GDM1 (cell line): ENCODE data around the gene WDR37.
"Not testable (repeated sequence)": the region's sequence is repeated elsewhere in the genome, so short reads cannot be mapped to it uniquely, and the experiment has no call there.

ENCODE experiments used
- DNase-seq: peaks from one replicate; lab custom pipeline; 2025; lab: John Stamatoyannopoulos, UW

WDR37 gene

GRCh38 chr10:1056326-1057105 lies at the start of gene WDR37:
Gene WDR37 (plus strand): TSS chr10:1056385. CDS start chr10:1072156, 15,771 bp downstream.
- peak; percentile 71 for DNase-seq

GRCh38 chr10:1006573-1006972 lies 49.6 kb upstream of the WDR37 start:
- no peak for DNase-seq

- no peak for DNase-seq
These were observed 48.6 kb upstream of the WDR37 start for GRCh38 chr10:1007583-1007982.

- no peak for DNase-seq
These were observed 47.1 kb upstream of the WDR37 start for GRCh38 chr10:1009071-1009494.

- DNase-seq: not testable (repeated sequence)
These were observed 46.2 kb upstream of the WDR37 start for GRCh38 chr10:1009947-1010346.

- no peak for DNase-seq
These were observed 45.5 kb upstream of the WDR37 start for GRCh38 chr10:1010703-1011102.

- no peak for DNase-seq
These were observed 44.5 kb upstream of the WDR37 start for GRCh38 chr10:1011696-1012095.

- DNase-seq: no peak
These were observed 40.5 kb upstream of the WDR37 start for GRCh38 chr10:1015688-1016087.

GRCh38 chr10:1019362-1019761 lies 36.8 kb upstream of the WDR37 start:
- no peak for DNase-seq

- DNase-seq: no peak
These were observed 35.7 kb upstream of the WDR37 start for GRCh38 chr10:1020460-1020859.

GRCh38 chr10:1020958-1021357 lies 35.2 kb upstream of the WDR37 start:
- no peak for DNase-seq

GRCh38 chr10:1022413-1022812 lies 33.8 kb upstream of the WDR37 start:
- no peak for DNase-seq

GRCh38 chr10:1024103-1024502 lies 32.1 kb upstream of the WDR37 start:
- no peak for DNase-seq

- DNase-seq: no peak
These were observed 30.5 kb upstream of the WDR37 start, which contains the start of gene IDI2 for GRCh38 chr10:1025683-1026082. Gene IDI2 (minus strand): TSS chr10:1025859. CDS start chr10:1024723, 1,136 bp downstream.

- DNase-seq: no peak
These were observed 29.6 kb upstream of the WDR37 start for GRCh38 chr10:1026578-1026977.

GRCh38 chr10:1029838-1030237 lies 26.3 kb upstream of the WDR37 start:
- DNase-seq: no peak

- no peak for DNase-seq
These were observed 22.6 kb upstream of the WDR37 start for GRCh38 chr10:1033601-1034000.

GRCh38 chr10:1034758-1035157 lies 21.4 kb upstream of the WDR37 start:
- no peak for DNase-seq

- no peak for DNase-seq
These were observed 21.0 kb upstream of the WDR37 start for GRCh38 chr10:1035201-1035600.

GRCh38 chr10:1036341-1036791 lies 19.8 kb upstream of the WDR37 start:
- no peak for DNase-seq

GRCh38 chr10:1037098-1037497 lies 19.1 kb upstream of the WDR37 start:
- DNase-seq: no peak

GRCh38 chr10:1038769-1039168 lies 17.4 kb upstream of the WDR37 start:
- DNase-seq: not testable (repeated sequence)

GRCh38 chr10:1040133-1040532 lies 16.1 kb upstream of the WDR37 start:
- DNase-seq: no peak

GRCh38 chr10:1041514-1041913 lies 14.7 kb upstream of the WDR37 start:
- no peak for DNase-seq
